HL-60 (cell line): Measurements from ENCODE around the gene MSL2.

Experiments
- POLR2AphosphoS5 ChIP-seq: IDR thresholded peaks from 2 replicates; pipeline ENCODE4 v1.6.1; 2012; ENCODE audit warnings: low read depth
- TF ChIP-seq, protein P1 (sequence below): IDR thresholded peaks from one replicate; pipeline ENCODE4 v1.5.1; 2011; ENCODE audit warnings: low read length, control low read depth, inconsistent platforms; ENCODE audit not compliant: insufficient read depth
- TF ChIP-seq, protein P2 (sequence below): IDR thresholded peaks from 2 replicates; pipeline ENCODE4 v1.6.1; 2012; ENCODE audit warnings: low read depth; ENCODE audit not compliant: insufficient replicate concordance

DNA sequence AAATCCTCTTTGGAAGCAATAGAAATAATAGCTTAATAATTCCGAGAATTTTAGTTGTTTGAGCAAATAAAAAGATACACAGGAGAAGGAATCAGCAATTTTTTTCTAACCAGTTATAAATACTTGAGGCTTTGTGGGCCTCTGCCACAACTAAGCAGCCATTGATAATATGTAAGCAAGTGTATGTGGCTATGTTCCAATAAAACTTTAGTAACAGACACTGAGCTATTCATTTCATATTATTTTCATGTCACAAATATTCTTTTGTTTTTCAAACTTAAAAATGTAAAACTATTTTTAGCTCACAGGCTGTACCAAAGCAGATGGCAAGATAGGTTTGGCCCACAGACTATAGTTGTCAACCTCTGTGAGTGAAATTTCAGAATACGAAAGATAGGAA, 85.7 kb downstream of the MSL2 start:
- TF ChIP-seq, protein P1, sequence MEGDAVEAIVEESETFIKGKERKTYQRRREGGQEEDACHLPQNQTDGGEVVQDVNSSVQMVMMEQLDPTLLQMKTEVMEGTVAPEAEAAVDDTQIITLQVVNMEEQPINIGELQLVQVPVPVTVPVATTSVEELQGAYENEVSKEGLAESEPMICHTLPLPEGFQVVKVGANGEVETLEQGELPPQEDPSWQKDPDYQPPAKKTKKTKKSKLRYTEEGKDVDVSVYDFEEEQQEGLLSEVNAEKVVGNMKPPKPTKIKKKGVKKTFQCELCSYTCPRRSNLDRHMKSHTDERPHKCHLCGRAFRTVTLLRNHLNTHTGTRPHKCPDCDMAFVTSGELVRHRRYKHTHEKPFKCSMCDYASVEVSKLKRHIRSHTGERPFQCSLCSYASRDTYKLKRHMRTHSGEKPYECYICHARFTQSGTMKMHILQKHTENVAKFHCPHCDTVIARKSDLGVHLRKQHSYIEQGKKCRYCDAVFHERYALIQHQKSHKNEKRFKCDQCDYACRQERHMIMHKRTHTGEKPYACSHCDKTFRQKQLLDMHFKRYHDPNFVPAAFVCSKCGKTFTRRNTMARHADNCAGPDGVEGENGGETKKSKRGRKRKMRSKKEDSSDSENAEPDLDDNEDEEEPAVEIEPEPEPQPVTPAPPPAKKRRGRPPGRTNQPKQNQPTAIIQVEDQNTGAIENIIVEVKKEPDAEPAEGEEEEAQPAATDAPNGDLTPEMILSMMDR, result no peak
- TF ChIP-seq POLR2AphosphoS5, result no peak
- TF ChIP-seq, protein P2, sequence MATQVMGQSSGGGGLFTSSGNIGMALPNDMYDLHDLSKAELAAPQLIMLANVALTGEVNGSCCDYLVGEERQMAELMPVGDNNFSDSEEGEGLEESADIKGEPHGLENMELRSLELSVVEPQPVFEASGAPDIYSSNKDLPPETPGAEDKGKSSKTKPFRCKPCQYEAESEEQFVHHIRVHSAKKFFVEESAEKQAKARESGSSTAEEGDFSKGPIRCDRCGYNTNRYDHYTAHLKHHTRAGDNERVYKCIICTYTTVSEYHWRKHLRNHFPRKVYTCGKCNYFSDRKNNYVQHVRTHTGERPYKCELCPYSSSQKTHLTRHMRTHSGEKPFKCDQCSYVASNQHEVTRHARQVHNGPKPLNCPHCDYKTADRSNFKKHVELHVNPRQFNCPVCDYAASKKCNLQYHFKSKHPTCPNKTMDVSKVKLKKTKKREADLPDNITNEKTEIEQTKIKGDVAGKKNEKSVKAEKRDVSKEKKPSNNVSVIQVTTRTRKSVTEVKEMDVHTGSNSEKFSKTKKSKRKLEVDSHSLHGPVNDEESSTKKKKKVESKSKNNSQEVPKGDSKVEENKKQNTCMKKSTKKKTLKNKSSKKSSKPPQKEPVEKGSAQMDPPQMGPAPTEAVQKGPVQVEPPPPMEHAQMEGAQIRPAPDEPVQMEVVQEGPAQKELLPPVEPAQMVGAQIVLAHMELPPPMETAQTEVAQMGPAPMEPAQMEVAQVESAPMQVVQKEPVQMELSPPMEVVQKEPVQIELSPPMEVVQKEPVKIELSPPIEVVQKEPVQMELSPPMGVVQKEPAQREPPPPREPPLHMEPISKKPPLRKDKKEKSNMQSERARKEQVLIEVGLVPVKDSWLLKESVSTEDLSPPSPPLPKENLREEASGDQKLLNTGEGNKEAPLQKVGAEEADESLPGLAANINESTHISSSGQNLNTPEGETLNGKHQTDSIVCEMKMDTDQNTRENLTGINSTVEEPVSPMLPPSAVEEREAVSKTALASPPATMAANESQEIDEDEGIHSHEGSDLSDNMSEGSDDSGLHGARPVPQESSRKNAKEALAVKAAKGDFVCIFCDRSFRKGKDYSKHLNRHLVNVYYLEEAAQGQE, result no peak
